PC-9 (cell line): ENCODE measurements around the gene PLD5.

Experiments used
- EZH2 ChIP-seq: fragments of 200-600 bp; sonication (generic); IDR thresholded peaks from 2 replicates; pipeline ENCODE4 v1.8.0; 2017; ENCODE audit warnings: antibody characterized with exemption, low read depth
- TF ChIP-seq, protein P1 (sequence below): fragments of 200-600 bp; sonication (generic); conservative IDR thresholded peaks from 2 replicates; pipeline ENCODE4 v1.6.1; 2017; ENCODE audit warnings: mixed run types, antibody characterized with exemption, mild to moderate bottlenecking, moderate library complexity

DNA sequence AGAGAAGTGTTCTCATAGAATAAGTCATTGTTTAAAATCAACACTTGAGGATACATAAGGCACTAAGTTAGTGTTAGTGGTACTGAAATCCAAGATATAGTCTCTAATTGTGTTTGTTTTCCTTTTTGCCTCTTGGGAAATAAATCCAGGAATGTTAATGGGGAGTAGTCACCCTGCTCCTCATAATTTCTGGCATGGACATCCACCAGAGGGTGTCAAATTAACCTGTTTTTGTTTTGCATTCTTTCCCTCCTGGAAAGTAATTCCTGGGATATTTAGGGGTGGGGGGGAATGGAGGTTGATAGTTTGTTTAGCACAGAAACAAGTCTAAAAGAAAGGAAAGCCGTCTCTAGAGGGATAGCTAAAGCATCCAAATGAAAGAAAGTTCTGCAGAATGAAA, 437.8 kb downstream of the PLD5 start:
- TF ChIP-seq, protein P1, sequence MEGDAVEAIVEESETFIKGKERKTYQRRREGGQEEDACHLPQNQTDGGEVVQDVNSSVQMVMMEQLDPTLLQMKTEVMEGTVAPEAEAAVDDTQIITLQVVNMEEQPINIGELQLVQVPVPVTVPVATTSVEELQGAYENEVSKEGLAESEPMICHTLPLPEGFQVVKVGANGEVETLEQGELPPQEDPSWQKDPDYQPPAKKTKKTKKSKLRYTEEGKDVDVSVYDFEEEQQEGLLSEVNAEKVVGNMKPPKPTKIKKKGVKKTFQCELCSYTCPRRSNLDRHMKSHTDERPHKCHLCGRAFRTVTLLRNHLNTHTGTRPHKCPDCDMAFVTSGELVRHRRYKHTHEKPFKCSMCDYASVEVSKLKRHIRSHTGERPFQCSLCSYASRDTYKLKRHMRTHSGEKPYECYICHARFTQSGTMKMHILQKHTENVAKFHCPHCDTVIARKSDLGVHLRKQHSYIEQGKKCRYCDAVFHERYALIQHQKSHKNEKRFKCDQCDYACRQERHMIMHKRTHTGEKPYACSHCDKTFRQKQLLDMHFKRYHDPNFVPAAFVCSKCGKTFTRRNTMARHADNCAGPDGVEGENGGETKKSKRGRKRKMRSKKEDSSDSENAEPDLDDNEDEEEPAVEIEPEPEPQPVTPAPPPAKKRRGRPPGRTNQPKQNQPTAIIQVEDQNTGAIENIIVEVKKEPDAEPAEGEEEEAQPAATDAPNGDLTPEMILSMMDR, result no peak
- TF ChIP-seq EZH2, result no peak
